HCEC 1CT (cell line): ENCODE data around the gene PATJ.
"Not testable (repeated sequence)": the region's sequence is repeated elsewhere in the genome, so short reads cannot be mapped to it uniquely, and the experiment has no call there.

Source experiments
- DNase-seq: peaks from one replicate; pipeline ENCODE4 v3.0.0-alpha.2; 2017

PATJ gene

DNA sequence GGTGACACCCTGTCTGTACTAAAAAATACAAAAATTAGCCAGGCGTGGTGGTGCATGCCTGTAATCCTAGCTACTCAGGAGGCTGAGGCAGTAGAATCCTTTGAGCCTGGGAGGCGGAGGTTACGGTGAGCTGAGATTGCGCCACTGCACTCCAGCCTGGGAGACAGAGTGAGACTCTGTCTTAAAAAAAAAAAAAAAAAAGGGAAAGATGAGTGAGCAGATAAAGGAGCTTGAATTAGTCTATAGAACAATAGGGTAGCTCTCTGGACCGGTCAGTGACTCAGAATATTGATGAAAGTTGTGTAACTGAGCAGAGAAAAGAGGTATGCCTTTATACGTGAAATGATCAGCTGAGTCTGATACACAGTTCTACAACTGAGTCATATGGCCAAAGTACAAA is 95.3 kb downstream of the PATJ start:
- DNase-seq, result not testable (repeated sequence)

DNA sequence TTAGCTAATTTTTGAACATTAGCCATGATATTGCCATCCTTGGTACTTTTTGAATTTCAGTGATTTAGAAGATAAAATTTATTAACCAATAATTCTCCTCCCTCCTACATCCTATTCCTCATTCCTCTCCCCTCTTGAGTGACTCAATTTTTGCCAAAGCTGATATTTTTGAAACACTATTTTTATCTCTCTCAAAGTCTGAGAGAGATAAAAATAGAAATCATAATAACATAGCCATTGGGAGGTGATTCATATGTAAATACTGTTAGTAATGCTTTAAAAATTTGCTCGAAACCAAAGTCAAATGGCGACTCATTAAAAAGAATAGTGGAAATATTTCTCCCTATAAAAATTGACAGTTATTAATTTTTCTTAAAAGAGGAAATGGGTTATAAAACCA is 97.4 kb downstream of the PATJ start:
- peak; percentile 88 for DNase-seq

GRCh38 chr1:61842036-61842435 is 99.8 kb downstream of the PATJ start:
- DNase-seq, result no peak

GRCh38 chr1:61842863-61843514 is 100.7 kb downstream of the PATJ start:
- peak; percentile 29 for DNase-seq

DNA sequence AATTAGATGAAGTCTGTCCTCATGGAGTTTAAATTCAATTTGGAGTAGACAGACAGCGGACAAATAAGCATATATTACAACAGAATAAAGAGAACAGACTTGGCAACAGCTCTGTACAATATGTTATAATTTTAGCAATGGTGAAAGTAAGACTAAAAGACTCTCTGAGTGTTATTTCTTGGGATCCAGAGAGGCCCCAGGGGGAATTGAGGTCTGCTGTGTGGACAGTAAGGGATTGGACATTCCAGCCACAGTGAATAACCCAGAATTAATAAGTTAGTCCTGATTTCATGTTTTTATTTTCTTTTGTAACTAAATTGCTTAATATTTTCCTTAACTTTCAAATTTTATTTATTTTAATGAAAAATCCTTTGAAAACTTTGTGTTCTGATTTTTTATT is 101.7 kb downstream of the PATJ start:
- no peak for DNase-seq

GRCh38 chr1:61844664-61845063 is 102.4 kb downstream of the PATJ start:
- not testable (repeated sequence) for DNase-seq

GRCh38 chr1:61851235-61851634 is 109.0 kb downstream of the PATJ start:
- no peak for DNase-seq

- DNase-seq, result peak; percentile 57
Measured at GRCh38 chr1:61851849-61852669, 109.8 kb downstream of the PATJ start.

DNA sequence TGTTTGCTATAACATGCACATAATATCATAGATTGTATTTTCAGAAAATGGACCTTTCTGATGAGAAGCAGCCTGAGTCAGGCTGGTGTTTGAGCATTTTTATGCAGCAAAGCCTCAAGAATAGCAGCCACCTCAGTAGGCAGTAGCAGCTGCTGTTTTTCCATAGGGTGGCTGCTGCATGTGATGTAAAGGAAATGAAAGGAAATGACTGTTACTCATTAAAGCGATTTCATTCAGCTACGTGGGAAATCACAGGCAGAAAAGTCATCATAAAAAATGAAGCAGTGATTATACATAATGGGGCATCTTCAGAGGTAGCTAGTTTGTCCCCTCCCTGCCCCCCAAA is 110.4 kb downstream of the PATJ start:
- no peak for DNase-seq

DNA sequence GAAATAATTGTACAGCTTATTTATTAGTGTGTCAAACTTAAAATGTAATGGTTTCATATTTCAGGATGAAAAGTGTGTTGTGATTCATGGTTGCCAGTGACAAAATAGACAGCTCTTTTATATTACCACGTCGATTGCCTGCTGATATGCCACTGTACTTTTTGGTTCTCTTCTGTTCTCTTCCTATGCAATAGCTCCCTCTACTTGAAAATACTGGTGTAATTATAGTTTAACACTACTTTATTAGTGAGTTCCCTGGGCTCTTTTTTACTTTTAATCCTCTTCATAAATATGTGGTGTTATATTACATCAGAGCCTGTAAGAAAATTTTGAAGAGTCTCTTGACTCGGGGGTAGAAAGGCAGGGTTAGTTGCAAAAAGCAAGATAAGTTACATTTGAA is 111.3 kb downstream of the PATJ start:
- DNase-seq, result peak; percentile 63

DNA sequence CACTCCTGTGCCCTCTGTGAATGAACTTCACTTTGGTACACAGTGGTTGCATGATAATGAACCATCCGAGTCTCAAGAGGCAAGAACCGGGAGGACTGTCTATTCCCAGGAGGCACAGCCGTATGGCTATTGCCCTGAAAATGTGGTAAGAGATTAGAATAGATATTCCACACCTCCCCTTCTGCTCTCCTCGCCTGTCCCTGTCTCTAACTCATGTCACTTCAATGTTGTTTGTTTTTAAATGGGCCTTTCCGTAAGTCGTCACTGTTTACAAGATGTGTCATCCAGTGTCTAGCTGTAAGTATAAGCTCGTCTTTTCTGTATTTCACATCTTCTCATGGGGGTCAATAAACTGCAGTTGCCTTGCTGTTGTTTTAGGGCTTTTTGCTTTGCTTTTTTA is 122.2 kb downstream of the PATJ start:
- no peak for DNase-seq

DNA sequence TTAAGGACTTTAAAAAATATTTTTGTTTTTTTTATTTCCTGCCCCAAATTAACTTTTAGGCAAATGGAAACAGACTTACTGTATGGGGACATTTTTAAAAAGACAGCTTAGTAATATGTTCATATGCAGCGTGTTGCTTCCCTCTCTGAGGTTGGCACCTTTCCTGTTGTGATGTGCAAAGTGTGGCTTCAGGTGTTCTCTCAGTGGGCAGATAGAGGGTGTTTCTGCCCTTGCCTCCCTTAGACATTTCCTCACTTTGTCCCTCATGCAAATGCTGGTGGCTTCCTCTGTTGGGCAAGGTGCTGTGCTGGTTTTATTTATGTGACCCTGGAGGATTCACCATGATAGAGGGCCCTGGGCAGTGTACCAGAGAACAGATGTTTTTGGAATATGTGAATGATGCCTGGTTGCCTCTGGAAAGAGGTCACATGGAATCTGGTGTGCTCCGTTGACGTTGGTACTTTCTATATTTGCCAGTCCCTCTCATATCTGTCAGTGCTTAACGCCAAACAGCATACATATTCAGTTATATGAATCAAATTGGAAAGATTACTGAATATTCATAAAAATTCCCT is 123.5 kb downstream of the PATJ start:
- no peak for DNase-seq

DNA sequence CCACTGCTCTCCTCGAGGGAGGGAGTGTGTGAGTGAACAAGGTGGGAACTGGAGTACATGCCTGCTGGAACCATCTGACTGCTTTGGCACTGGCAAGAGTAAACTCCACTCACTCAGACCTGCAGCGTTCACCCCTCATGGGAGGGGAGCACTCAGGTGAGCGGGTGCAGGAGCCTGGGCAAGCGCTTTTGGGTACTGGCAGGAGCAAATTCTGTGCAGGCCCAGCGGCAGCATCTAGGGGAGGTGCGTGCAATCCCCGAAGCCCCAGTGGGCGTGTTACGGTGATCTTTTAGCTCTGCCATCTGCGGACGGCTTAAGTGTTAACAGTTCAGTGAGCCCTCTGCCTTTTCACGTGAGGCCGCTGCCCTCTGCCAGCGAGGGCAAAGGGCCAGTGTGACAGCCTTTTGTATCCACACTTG is 127.4 kb downstream of the PATJ start:
- no peak for DNase-seq

- no peak for DNase-seq
Measured at GRCh38 chr1:61872206-61872605, 129.9 kb downstream of the PATJ start.

DNA sequence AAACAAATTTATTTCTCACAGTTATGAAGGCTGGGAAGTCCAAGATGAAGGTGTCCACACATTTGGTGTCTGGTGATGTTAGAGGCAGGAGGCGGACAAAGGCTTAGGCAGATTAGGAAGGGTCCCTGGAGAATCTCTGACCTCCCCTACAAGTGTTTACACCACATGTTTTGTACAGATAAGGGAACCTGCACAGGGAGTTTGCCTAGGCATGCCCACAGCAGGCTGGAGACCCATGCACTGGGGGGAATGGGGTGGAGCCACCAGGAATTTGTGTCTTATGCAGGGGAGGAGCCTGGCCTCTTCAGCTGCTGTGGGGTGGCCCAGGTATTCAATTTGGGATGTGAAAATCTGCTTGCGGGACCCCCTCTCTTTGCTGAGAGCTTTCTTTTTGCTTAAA is 131.3 kb downstream of the PATJ start:
- DNase-seq, result no peak

DNA sequence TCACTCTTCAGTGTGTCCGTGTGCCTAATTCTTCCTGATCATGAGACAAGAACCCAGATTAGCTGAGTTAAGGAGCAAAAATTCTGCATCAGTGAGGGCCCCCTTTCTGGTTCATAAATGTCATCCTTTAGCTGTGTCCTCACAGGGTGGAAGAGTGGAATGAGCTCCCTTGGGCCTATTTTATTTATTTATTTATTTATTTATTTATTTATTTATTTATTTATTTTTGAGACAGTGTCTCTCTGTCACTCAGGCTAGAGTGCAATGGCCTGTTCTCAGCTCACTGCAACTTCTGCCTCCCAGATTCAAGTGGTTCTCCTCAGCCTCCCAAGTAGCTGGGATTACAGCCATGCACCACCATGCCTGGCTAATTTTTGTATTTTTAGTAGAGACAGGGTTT is 131.7 kb downstream of the PATJ start:
- DNase-seq, result no peak

DNA sequence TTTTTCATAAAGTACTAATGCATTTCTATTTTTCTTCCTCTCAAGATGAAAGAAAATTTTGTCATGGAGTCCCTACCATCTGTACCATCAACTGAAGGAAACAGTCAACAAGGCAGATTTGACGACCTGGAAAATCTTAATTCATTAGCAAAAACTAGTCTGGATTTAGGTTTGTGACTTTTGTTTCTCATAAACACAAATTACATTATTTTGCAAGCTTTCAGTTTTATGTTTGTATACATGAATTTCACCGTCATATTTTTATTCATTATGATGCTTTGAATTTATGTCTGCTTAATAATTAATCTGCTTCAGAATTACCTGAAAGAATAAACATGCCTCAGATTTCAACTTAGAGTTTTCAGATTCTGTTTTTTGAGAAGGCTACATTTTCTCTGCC is 132.9 kb downstream of the PATJ start:
- no peak for DNase-seq

- not testable (repeated sequence) for DNase-seq
Measured at GRCh38 chr1:61879887-61880474, 137.7 kb downstream of the PATJ start.

- no peak for DNase-seq
Measured at GRCh38 chr1:61887076-61887867, 145.0 kb downstream of the PATJ start.

DNA sequence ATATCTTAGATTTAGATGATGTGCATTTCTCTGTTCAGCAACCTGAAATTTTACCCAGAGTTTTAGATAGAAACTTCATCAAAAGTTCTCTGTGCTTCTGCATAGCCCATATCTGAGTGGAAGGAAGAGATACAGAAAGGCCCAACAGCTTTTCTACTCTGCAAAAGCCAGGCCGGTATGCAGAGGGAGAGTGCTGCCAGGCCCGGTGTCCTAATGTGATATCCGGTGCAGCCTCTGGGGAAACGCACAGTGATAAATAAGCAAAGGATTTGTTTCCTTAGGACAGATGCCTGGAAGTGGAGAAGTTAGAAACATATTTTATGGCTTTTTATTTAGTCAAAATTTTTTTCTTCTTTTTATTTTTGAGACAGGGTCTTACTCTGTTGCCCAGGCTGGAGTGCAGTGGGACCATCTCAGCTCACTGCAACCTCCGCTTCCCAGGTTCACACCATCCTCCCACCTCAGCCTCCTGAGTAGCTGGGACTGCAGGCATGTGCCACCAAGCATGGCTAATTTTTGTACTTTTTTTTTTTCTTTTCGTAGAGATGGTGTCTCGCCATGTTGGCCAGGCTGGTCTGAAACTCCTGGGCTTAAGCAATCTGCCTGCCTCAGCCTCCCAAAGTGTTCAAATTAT is 145.8 kb downstream of the PATJ start:
- DNase-seq, result no peak

GRCh38 chr1:61888808-61889207 is 146.5 kb downstream of the PATJ start:
- DNase-seq, result no peak

GRCh38 chr1:61890435-61890834 is 148.2 kb downstream of the PATJ start:
- DNase-seq, result not testable (repeated sequence)

- DNase-seq, result no peak
Measured at GRCh38 chr1:61892977-61893376, 150.7 kb downstream of the PATJ start.
